GM21717 (cell line): Measurements from ENCODE around the gene QPCTL.

ENCODE experiments used
- ATAC-seq: cut with Tn5 transposase; IDR thresholded peaks from one replicate; pipeline ENCODE4 v1.9.1; 2021; ENCODE audit warnings: mild to moderate bottlenecking, moderate library complexity; ENCODE audit not compliant: unreplicated experiment

QPCTL gene

GRCh38 chr19:45692187-45693105 is at the start of gene QPCTL:
QPCTL (plus strand) TSS chr19:45692666; CDS start chr19:45692704, 38 bp downstream.
- ATAC-seq: peak; percentile 75

DNA sequence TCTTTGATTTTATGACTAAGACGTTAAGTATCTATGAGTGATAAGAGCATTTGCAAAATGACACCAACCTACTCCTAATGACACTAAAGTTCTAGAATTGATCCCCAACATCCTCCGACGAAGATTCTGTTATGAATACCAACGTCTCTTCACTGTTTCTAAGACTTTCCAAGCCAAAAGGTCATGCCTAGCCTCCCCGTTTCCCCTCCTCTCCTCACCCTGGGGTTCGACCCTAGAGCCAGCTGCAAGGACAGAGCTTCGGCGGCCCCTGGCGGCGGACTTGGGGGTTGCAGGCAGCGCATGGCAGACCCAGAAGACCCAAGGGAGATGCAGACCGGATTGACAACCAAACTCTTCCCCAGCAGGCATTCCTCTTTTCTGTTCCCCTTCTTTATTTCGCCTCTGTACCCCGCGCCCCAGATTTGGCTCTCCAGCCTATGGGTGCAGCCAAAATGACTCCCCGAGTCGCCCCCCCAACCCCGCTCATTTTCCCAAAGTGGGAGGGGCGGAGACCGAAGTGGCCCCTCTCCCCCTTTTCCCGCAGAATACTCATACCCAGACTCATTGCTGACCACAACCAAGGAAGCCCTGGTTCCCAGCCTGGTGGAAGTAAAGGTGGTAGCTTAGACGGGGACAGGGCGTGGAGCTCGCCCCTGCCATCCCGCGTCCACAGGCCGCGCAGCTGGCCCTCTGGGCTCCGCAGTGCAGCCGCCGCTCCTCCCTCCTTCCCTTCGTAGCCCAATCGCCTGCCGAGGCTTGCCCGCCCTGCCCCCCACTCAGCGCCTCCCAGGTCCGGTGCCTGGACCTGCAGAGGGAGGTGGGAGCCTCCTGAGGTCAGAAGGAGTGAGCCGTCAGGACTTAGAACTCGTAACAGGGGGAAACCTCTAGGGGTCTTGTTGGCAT is 49.2 kb upstream of the QPCTL start:
- ATAC-seq: peak; percentile 23

DNA sequence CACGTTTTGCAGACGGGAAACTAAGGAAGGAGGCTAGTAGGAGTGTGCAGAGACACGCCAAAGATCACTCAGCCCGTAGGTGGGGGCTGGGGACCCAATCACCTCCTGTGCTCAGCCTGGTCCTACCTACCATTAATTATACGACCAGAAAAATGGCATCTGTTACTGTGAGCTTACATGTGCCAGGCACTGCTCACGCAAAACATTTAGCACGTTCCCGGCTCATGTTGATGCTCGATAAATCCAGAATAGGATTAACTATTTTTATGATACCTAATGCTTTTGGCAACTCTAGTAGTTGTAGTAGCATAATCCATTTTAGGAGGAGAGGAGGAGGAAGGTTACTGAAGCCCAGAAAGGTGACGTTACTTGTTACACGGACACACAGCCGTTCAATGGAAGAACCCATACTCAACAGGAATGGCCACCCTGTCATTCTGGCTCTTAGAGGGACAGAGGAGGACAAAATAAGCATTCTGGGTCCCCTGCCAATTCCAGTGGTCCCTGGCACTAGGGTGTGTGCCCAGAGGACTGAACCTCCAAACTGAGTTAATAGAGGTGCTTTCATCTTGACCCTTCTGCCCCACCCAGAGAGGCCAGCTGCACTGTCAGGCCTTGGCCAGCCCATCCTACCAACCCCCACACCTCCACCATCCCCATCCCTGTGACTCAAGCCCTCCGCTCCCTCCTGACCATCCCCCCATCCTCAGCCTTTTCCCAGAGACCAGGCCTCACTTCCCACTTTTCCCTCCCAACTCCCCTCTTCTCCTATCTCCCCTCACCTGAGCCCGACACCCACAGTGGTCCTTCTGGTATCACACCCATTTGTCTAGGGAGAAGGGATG is 48.3 kb upstream of the QPCTL start:
- ATAC-seq: no peak

- no peak for ATAC-seq
Observed at GRCh38 chr19:45645068-45645630, 47.3 kb upstream of the QPCTL start.

GRCh38 chr19:45645631-45646344 is 46.7 kb upstream of the QPCTL start:
- ATAC-seq: no peak

DNA sequence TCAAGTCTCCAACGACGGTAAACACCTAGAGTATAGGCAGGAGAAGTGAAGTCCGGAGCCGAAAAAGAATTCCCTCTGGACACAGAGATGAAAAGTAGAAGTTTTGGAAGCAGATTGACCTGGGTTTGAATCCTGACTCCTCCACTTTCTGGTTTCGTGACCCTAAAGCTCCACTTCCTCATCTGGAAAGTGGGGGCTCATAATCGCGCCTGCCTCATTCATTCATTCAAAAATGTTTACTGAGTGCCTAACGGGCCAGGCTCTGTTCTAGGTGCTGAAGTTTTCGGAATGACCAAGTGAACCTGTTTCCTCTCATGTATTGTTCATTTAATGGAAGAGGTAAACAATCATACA is 46.1 kb upstream of the QPCTL start:
- no peak for ATAC-seq

DNA sequence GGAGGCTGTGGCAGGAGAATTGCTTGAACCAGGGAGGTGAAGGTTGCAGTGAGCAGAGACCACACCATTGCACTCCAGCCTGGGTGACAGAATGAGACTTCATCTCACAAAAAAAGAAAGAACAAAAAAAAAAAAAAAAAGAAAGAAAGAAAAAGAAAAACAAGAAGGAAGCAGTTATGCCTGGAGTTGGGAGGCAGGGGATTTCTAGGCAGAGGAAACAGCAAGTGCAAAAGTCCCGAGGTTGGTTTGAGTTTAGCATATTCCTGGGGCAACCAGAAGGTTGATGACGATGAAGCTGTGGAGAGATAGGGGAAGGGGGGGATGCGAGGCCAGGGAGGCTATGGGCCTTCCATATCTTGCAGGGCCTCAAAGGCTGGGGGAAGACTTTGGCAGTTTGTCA is 41.7 kb upstream of the QPCTL start:
- ATAC-seq: no peak

DNA sequence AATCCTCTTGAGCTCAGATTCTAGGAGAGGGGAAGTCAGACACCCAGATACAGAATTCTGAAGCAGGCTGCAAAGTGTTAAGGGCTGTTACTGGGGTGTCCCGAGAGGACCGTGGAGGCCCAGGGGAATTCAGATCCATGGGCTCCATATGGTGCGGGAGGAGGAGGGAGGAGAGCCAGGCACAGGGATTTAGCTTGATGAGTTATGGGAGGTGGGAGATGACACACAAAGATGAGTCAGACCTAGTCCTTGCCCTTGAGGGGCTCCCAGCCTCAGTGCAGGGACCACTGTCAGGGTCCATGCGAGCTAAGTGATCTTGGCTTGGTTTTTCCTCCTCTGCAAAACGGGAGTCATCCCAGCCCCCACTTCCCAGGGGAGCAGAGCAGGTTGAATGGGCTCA is 38.8 kb upstream of the QPCTL start:
- no peak for ATAC-seq

DNA sequence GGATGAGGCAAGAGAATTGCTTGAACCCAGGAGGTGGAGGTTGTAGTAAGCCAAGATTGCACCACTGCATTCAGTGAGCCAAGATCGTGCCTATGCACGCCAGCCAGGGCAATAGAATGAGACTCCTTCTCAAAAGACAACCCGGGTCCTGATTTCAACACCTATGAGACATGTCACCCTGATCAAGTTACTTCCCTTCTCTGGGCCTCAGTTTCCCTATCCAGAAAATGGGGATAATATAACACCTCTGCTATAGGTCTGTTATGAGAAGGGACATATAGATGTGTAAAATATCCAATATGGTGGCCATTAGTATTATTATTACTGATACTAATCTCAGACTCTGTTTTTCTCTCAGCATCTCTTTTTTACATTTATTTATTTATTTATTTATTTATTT is 37.4 kb upstream of the QPCTL start:
- no peak for ATAC-seq

DNA sequence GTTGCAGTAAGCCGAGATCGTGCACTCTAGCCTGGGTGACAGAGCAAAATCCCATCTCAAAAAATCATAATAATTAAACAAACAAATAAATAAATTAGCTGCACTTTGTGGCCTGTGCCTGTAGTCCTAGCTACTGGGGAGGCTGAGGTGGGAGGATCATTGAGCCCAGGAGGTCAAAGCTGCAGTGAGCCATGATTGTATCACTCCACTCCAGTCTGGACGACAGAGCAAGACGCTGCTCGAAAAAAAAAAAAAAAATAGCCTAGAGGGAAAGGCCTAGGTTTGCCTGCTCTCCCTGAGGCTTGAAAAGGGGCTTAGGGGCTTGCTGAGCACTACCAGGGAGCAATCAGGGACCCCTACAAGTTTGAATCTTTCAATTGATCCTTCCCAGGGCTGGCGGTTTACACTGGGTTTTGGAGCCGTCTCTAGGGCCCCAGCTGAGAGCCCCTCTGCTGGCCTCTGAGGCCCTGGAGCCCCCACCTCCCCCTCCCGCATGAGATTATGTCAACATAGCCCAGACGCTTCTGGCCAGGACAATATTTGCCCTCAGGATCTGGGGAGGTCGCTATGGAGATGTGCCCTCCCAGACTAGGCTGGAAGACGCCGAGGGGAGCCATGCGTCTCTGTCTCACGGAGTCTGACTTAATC is 34.8 kb upstream of the QPCTL start:
- no peak for ATAC-seq

DNA sequence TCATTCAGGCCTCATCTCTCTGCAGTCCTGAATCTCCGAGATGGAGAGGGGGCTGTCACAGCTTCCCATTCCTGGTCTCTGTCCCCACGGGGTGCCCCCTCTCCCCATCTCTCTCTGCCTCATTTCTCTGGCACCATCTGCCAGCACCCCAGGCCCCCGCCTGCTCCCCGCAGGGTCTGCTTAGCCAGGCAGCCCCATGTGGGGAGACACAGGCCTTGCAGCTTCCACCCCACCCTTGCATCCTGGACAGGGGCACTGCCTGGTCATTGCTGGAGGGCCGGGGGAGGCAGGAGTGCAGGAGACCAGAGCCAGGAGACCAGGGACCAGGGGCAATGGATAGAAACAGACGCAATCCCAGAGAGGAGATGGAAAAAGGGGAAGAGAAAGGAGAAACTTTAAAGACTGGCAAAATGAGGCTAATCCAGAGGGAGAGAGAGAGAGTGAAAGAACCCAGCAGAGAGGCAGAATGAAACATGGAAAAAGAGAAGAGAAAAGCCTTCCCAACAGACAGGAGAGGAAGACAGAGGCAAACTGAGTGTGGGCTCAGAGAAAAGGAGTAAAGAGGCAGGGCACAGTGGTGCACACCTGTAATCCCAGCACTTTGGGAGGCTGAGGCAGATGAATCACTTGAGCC is 33.3 kb upstream of the QPCTL start:
- ATAC-seq: no peak

GRCh38 chr19:45660636-45661035 is 31.8 kb upstream of the QPCTL start:
- ATAC-seq: no peak

DNA sequence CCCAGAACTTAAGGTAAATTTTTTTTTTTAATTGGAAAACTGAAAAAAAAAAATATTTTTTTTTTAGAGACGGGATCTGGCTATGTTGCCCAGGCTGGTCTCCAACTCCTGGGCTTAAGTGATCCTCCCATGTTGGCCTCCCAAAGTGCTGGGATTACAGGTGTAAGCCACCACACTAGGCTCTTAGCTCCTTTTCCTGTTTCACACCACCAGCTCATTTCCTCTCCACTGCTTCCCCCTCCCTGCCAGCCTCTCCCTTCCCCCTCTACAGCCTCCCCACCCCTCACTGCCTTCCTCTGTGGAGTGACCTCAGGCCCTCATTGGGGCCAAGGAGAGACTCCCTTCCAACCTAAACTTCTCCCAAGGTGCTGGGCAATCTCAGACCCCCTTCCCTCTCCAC is 28.7 kb upstream of the QPCTL start:
- no peak for ATAC-seq

GRCh38 chr19:45664575-45664974 is 27.9 kb upstream of the QPCTL start:
- ATAC-seq: no peak

GRCh38 chr19:45667620-45668341 is 24.7 kb upstream of the QPCTL start, which contains the start of gene GIPR:
GIPR (plus strand) TSS chr19:45668221; CDS start chr19:45669521, 1,300 bp downstream.
- ATAC-seq: no peak

DNA sequence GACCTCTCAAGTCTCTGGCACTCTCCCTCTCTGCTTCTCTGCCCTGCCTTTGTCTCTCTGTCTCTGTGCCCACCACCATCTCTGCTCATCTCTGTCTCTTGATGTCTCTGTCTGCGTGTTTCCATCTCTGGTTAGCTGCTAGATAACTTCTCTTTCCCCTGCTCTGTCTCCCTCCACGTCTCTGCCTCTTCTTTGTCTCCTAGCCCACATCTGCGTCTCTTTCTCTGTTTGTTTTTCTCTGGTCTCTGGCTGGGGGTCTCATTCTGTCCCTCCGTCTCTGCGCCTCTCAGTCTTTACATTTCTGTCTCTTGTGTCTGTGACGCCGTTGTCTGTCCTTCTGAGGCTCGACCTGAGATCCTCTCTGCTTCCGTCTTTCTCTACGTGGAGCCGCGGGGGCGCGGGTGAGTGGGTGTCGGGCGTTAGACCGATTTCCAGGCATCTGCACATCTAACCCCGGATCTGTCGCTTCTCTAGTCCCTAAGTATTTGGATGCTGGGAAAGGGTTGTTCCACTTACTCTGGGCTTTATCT is 24.1 kb upstream of the QPCTL start:
- ATAC-seq: no peak

- no peak for ATAC-seq
Observed at GRCh38 chr19:45670670-45671453, 21.6 kb upstream of the QPCTL start.
